Spleen (tissue), 7 donors: ENCODE data around the gene FSCN2.

Experiments used
- CTCF ChIP-seq, 11 experiments: fragments of 200-600 bp in 7 of 11; fragments of 450-650 bp in 4 of 11; sonication (generic) in 4 of 11; IDR thresholded peaks in 8 of 11; conservative IDR thresholded peaks in 3 of 11; 1 replicate in 7 of 11; 2 replicates in 4 of 11; pipeline versions ENCODE4 v1.4.0 to v1.8.0; 2016 to 2021; ENCODE audit warnings: antibody characterized with exemption in 11 of 11, inconsistent platforms in 4 of 11, mild to moderate bottlenecking in 1 of 11
- POLR2A ChIP-seq, 3 donors: fragments of 450-650 bp; IDR thresholded peaks; one replicate each; pipeline ENCODE4 v1.5.1; 2017; ENCODE audit warnings: antibody characterized with exemption in 3 of 3, mild to moderate bottlenecking in 1 of 3
- donor health status: DM: no; HTN: no; CAD: no; lungs with moderate emphysema.
- donor health status: DM: no; HTN: no; CAD: no.
- donor health status: DM: no; HTN: no; CAD: no.

GRCh38 chr17:81511554-81511803 is 16.7 kb upstream of the FSCN2 start:
- no peak for TF ChIP-seq CTCF (IDR thresholded peaks at IDR 0.05 in 8 of 11, conservative IDR thresholded peaks at IDR 0.05 in 3 of 11)
- TF ChIP-seq POLR2A (IDR thresholded peaks at IDR 0.05): no peak
